IMR-90 (cell line): ENCODE data around the gene ISM1. TPM values are rescaled to one million over a fixed set of nuclear protein-coding genes. Genes with fewer than 3 reads are reported as not detected.

Source experiments
- ATAC-seq: fragments of 200-7000 bp; cut with Tn5 transposase; 2 replicates; pipeline ENCODE4 v1.9.1; 2020; ENCODE audit warnings: low read depth, mild to moderate bottlenecking, moderate library complexity
- BruUV-seq: library from RNA; stranded (reverse); fragments of 400-500 nt; replicated peaks from 2 replicates; lab custom pipeline; 2021; lab: Mats Ljungman, UMichigan
- CTCF ChIA-PET: fragments of 300-600 bp; formaldehyde crosslinking; extraction: SDS; loops from one replicate; lab custom pipeline; 2021; ENCODE audit warnings: antibody characterized with exemption; lab: Yijun Ruan, JAX
- POLR2A ChIA-PET: fragments of 300-600 bp; sonication (Branson Sonifier 250); formaldehyde crosslinking; loops from one replicate; lab custom pipeline; 2022; ENCODE audit warnings: antibody characterized with exemption; ENCODE audit not compliant: unreplicated experiment; lab: Charles Lee
- DNase-seq: peaks from one replicate; pipeline ENCODE4 v3.0.0; 2013
- H2AFZ ChIP-seq: replicated peaks from 2 replicates; pipeline ENCODE3; 2013; ENCODE audit warnings: low read length, mild to moderate bottlenecking; ENCODE audit not compliant: poor library complexity
- H2AK5ac ChIP-seq: 2 replicates; pipeline ENCODE4 v1.6.1; 2013; ENCODE audit warnings: low read depth, low read length, inconsistent platforms
- H2AK9ac ChIP-seq: replicated peaks from 2 replicates; pipeline ENCODE3; 2013; ENCODE audit warnings: mild to moderate bottlenecking, low read depth, low read length, moderate library complexity; ENCODE audit not compliant: poor library complexity
- H2BK120ac ChIP-seq: 2 replicates; pipeline ENCODE4 v1.6.1; 2013; ENCODE audit warnings: low read depth, low read length, inconsistent platforms
- H2BK15ac ChIP-seq: 3 replicates; pipeline ENCODE4 v1.6.1; 2013; ENCODE audit warnings: low read depth, low read length, inconsistent platforms
- H2BK20ac ChIP-seq: 2 replicates; pipeline ENCODE4 v1.6.1; 2013; ENCODE audit warnings: low read depth, mild to moderate bottlenecking, inconsistent platforms, low read length, moderate library complexity
- H2BK5ac ChIP-seq: 2 replicates; pipeline ENCODE4 v1.6.1; 2013; ENCODE audit warnings: mild to moderate bottlenecking, low read depth, low read length, inconsistent platforms; ENCODE audit not compliant: poor library complexity, severe bottlenecking
- H3K14ac ChIP-seq: replicated peaks from 2 replicates; pipeline ENCODE4 v1.6.1; 2013; ENCODE audit warnings: low read depth, low read length, inconsistent platforms
- H3K18ac ChIP-seq: 2 replicates; pipeline ENCODE4 v1.6.1; 2013; ENCODE audit warnings: low read depth, low read length, control low read depth
- H3K23ac ChIP-seq: 2 replicates; pipeline ENCODE4 v1.6.1; 2013; ENCODE audit warnings: low read depth, low read length, inconsistent platforms
- H3K27ac ChIP-seq: 2 replicates; pipeline ENCODE4 v1.5.1; 2013; ENCODE audit warnings: mild to moderate bottlenecking, control low read depth, low read length; ENCODE audit not compliant: insufficient read depth
- H3K27me3 ChIP-seq: 2 replicates; pipeline ENCODE4 v1.6.1; 2013; ENCODE audit warnings: low read length; ENCODE audit not compliant: control insufficient read depth, insufficient read depth
- H3K36me3 ChIP-seq: 2 replicates; pipeline ENCODE4 v1.6.1; 2013; ENCODE audit warnings: low read length, mixed read lengths; ENCODE audit not compliant: control insufficient read depth, insufficient read depth
- H3K4ac ChIP-seq: 2 replicates; pipeline ENCODE4 v1.6.1; 2013; ENCODE audit warnings: low read depth, low read length, inconsistent platforms
- H3K4me1 ChIP-seq: 2 replicates; pipeline ENCODE4 v1.6.1; 2013; ENCODE audit warnings: low read length, mixed read lengths; ENCODE audit not compliant: control insufficient read depth, insufficient read depth
- H3K4me2 ChIP-seq: 2 replicates; pipeline ENCODE4 v1.6.1; 2013; ENCODE audit warnings: low read depth, mild to moderate bottlenecking, control low read depth, low read length, moderate library complexity
- H3K4me3 ChIP-seq: 2 replicates; pipeline ENCODE4 v1.5.1; 2013; ENCODE audit warnings: low read depth, mild to moderate bottlenecking, control low read depth, low read length, moderate library complexity; ENCODE audit not compliant: insufficient read depth
- H3K56ac ChIP-seq: 2 replicates; pipeline ENCODE4 v1.6.1; 2013; ENCODE audit warnings: low read length, inconsistent platforms; ENCODE audit not compliant: insufficient read depth; ENCODE audit errors: extremely low read depth
- H3K79me1 ChIP-seq, 2 experiments: 2 replicates each; pipeline ENCODE4 v1.6.1; 2013; ENCODE audit warnings: low read length in 2 of 2, inconsistent platforms in 1 of 2, low read depth in 1 of 2
- H3K9ac ChIP-seq: 2 replicates; pipeline ENCODE4 v1.6.1; 2013; ENCODE audit warnings: low read depth, low read length, control low read depth
- H3K9me1 ChIP-seq: 2 replicates; pipeline ENCODE4 v1.6.1; 2013; ENCODE audit warnings: low read length, inconsistent platforms; ENCODE audit not compliant: insufficient read depth
- H3K9me3 ChIP-seq: 2 replicates; pipeline ENCODE4 v1.6.1; 2013; ENCODE audit warnings: low read length; ENCODE audit not compliant: control insufficient read depth, insufficient read depth
- H4K20me1 ChIP-seq: 2 replicates; pipeline ENCODE4 v1.6.1; 2013; ENCODE audit warnings: low read length, inconsistent platforms; ENCODE audit not compliant: insufficient read depth
- H4K5ac ChIP-seq: 2 replicates; pipeline ENCODE4 v1.6.1; 2013; ENCODE audit warnings: mild to moderate bottlenecking, low read depth, low read length, control low read depth
- H4K8ac ChIP-seq, 2 experiments: 2 replicates each; pipeline ENCODE4 v1.6.1; 2013; ENCODE audit warnings: low read depth in 2 of 2, low read length in 2 of 2, control low read depth in 1 of 2, inconsistent platforms in 1 of 2
- H4K91ac ChIP-seq: 2 replicates; pipeline ENCODE4 v1.6.1; 2013; ENCODE audit warnings: low read depth, low read length, inconsistent platforms; ENCODE audit not compliant: insufficient read depth
- BHLHE40 ChIP-seq: fragments of 150-350 bp; IDR thresholded peaks from 2 replicates; pipeline ENCODE4 v1.6.1; 2016; ENCODE audit warnings: mild to moderate bottlenecking, low read depth, low read length
- CEBPB ChIP-seq: IDR thresholded peaks from 2 replicates; pipeline ENCODE4 v1.6.1; 2012; ENCODE audit warnings: low read depth, low read length, improper control_type of control experiment
- CHD1 ChIP-seq: IDR thresholded peaks from 2 replicates; pipeline ENCODE4 v1.6.1; 2012; ENCODE audit warnings: low read depth, low read length, improper control_type of control experiment
- CTCF ChIP-seq: conservative IDR thresholded peaks from 2 replicates; pipeline ENCODE4 v1.5.1; 2012; ENCODE audit warnings: mild to moderate bottlenecking, low read depth, low read length, improper control_type of control experiment
- ELK1 ChIP-seq: fragments of 150-350 bp; IDR thresholded peaks from 2 replicates; pipeline ENCODE4 v1.6.1; 2016; ENCODE audit warnings: low read depth, mild to moderate bottlenecking, low read length, moderate library complexity, borderline replicate concordance
- FOS ChIP-seq: fragments of 150-350 bp; IDR thresholded peaks from 2 replicates; pipeline ENCODE4 v1.6.1; 2016; ENCODE audit warnings: low read depth, low read length
- MAFK ChIP-seq: IDR thresholded peaks from 2 replicates; pipeline ENCODE4 v1.6.1; 2012; ENCODE audit warnings: low read depth, low read length, improper control_type of control experiment
- MAZ ChIP-seq: IDR thresholded peaks from 2 replicates; pipeline ENCODE4 v1.6.1; 2012; ENCODE audit warnings: low read depth, mild to moderate bottlenecking, low read length, improper control_type of control experiment, moderate library complexity, borderline replicate concordance
- MXI1 ChIP-seq: IDR thresholded peaks from 2 replicates; pipeline ENCODE4 v1.6.1; 2012; ENCODE audit warnings: low read depth, mild to moderate bottlenecking, low read length, moderate library complexity, borderline replicate concordance
- NFE2L2 ChIP-seq: fragments of 150-350 bp; IDR thresholded peaks from 2 replicates; pipeline ENCODE4 v1.6.1; 2016; ENCODE audit warnings: low read depth, mild to moderate bottlenecking, low read length
- POLR2A ChIP-seq: IDR thresholded peaks from 2 replicates; pipeline ENCODE4 v1.6.1; 2012; ENCODE audit warnings: mild to moderate bottlenecking, low read depth, low read length
- RAD21 ChIP-seq: IDR thresholded peaks from 2 replicates; pipeline ENCODE4 v1.6.1; 2012; ENCODE audit warnings: low read length, improper control_type of control experiment
- RCOR1 ChIP-seq: IDR thresholded peaks from 2 replicates; pipeline ENCODE4 v1.6.1; 2012; ENCODE audit warnings: mild to moderate bottlenecking, low read length, improper control_type of control experiment; ENCODE audit not compliant: insufficient replicate concordance
- RFX5 ChIP-seq: IDR thresholded peaks from 2 replicates; pipeline ENCODE4 v1.8.0; 2012; ENCODE audit warnings: low read depth, mild to moderate bottlenecking, low read length, moderate library complexity
- WGBS, 2 experiments: methylation state at CpG; one replicate each; pipeline versions ENCODE4 v1.1.5 to v1.1.7; 2013; ENCODE audit warnings: missing lambda C conversion rate in 2 of 2; ENCODE audit not compliant: insufficient read length in 1 of 2; ENCODE audit errors: extremely low coverage in 2 of 2; 5-methylcytosine and 5-hydroxymethylcytosine counted together
- dilution Hi-C: fragments of 300-500 bp; cut with HindIII; formaldehyde crosslinking; loops from one replicate; pipeline ENCODE4 v1.14.3; 2018; ENCODE audit warnings: low sequenced_read_pairs; ENCODE audit not compliant: unreplicated experiment
- in situ Hi-C: fragments of 300-500 bp; cut with MboI; formaldehyde crosslinking; loops from 3 replicates; pipeline ENCODE4 v1.14.3; 2019; ENCODE audit warnings: low sequenced_read_pairs, inconsistent platforms, mixed read lengths
- intact Hi-C: fragments of 100-400 bp; cut with micrococcal nuclease; formaldehyde crosslinking; loops from 2 replicates; pipeline ENCODE4 v1.10.0; 2022
- polyA plus RNA-seq, 3 experiments: library from polyadenylated mRNA; depleted of rRNA; stranded (reverse); fragments of >200 nt; gene quantifications; 2 replicates each; pipeline ENCODE4 v1.2.3, GENCODE V29; 2012; ENCODE audit warnings: low replicate concordance in 1 of 3
- total RNA-seq: library from RNA; depleted of rRNA; stranded (reverse); fragments of >200 nt; gene quantifications from 2 replicates; pipeline ENCODE4 v1.2.3, GENCODE V29; 2012

ISM1 gene
- total and polyA plus RNA-seq, 2 of the 4 experiments (the other 2 are of a cell fraction), result not detected

GRCh38 chr20:13336308-13337089 lies 115.4 kb downstream of the ISM1 start:
- Histone ChIP-seq H4K20me1 (no peaks in the 10 kb centered on the region), H4K8ac (no peak overlapping the region), H3K9ac (no peak overlapping the region), H3K4me2 (no peak overlapping the region), H2BK20ac (no peak overlapping the region), H3K9me1 (no peaks in the 10 kb centered on the region), H3K36me3 (no peaks in the 10 kb centered on the region), H3K9me3 (no peaks in the 10 kb centered on the region), H3K4me3 (no peak overlapping the region), H4K91ac (no peak overlapping the region), H3K4me1 (peaks cover 2% of the 10 kb centered on the region; the same call in 1 of the 2 replicates), H3K18ac (no peak overlapping the region), H2BK5ac (no peak overlapping the region), H3K4ac (no peak overlapping the region), H2AK9ac (no peak overlapping the region), H2AFZ (no peak overlapping the region), H3K27me3 (peaks cover 3% of the 10 kb centered on the region), H3K27ac (no peak overlapping the region), H3K23ac (no peak overlapping the region), H3K14ac (no peak overlapping the region), H3K56ac (no peak overlapping the region), H3K79me1 (no peaks in the 10 kb centered on the region), H2BK15ac (no peak overlapping the region), H2AK5ac (no peak overlapping the region), H4K5ac (no peak overlapping the region), H2BK120ac (no peak overlapping the region)
- DNase-seq, result peak; percentile 13
- peak; percentile 65; the same call in 1 of the 2 replicates for ATAC-seq
- intact Hi-C loops (no loop called here), in situ Hi-C loops (no loop called here), dilution Hi-C loops (no loop called here)
- BruUV-seq, result no TSS peak
- ChIA-PET CTCF (no interaction called here), POLR2A (no interaction called here)
- WGBS, 2 experiments, result no CpG with 5 or more reads among the region's 4 CpGs
- TF ChIP-seq MAFK (no peak), CHD1 (no peak), CEBPB (no peak), RCOR1 (no peak), RFX5 (no peak), CTCF (no peak), NFE2L2 (no peak), RAD21 (no peak), BHLHE40 (no peak), POLR2A (no peak), MAZ (no peak), ELK1 (no peak), FOS (no peak), MXI1 (no peak)
